ENCODE measurements around the gene ZNF322.
"Not testable (repeated sequence)": the region's sequence is repeated elsewhere in the genome, so short reads cannot be mapped to it uniquely, and the experiment has no call there.

The ZNF322 gene, protein sequence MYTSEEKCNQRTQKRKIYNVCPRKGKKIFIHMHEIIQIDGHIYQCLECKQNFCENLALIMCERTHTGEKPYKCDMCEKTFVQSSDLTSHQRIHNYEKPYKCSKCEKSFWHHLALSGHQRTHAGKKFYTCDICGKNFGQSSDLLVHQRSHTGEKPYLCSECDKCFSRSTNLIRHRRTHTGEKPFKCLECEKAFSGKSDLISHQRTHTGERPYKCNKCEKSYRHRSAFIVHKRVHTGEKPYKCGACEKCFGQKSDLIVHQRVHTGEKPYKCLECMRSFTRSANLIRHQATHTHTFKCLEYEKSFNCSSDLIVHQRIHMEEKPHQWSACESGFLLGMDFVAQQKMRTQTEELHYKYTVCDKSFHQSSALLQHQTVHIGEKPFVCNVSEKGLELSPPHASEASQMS

DNA sequence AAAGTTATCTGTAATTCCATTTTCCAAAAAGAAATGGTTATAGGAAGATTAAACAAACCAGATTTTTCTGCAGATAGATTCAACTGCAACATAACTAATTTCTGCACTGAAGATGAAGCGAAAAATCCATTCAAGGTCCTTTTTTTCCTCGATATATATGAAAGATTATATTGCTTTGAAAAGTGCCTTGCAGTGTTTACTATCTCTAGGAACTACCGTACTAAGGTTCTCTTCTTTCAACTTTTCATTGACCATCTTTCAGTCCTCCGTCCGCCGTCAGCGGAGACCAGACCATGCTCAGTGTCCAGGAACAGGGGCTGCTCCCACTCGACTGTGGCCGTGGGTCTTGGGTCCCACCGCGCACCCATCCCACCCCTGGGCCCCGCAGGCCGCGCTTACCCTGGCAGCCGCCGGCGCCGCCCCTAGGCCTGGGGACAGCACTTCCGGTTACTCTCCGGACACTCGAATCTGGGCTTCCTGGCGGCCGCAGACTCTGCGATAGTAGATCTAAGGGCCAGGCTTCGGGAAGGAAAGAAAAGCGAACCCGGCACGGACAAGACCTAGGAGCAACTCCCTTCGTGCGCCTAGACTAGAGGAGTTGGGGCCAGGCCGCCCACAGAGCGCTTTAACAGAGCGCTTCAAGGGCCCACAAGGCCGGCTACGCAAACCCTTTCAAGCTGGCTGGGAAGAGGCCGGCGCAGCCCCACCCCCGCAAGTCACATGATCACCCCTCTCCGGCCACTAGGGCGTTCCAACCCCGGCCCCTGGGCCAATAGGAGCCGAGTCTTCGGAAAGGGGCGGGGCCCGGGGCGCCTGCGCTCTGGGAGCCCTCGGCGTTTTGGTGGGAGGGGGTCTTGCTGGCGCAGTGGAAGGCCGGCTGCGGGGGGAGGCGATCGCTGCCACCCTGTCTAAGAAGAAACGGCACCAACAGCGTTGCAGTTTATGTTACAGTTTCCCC lies at the start of gene ZNF322:
TSS of gene ZNF322 (minus strand) at position 705 of the 958 bp plus-strand sequence. CDS start 21,193 bp downstream, outside the sequence.
- FAIRE-seq, result peak; percentile 89

DNA sequence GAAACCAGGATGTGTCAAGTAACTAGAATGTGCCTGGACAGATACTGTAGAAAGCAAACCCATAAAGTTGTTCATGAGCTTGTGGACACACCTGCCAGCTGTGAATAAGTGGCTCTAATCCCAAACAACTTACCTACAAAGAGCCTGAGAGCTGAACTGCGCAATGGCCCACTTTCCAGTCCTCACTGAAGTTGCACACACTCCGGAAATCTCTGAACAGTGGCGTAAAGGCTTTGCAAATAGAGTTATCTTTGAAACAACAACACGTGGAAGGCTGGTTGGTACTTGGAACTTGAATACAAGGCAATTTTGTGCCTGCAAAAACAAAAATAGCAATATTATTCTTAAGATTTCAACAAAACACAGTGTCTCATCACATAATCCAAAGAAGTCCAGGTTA lies 46.2 kb upstream of the ZNF322 start:
- FAIRE-seq, result not testable (repeated sequence)

DNA sequence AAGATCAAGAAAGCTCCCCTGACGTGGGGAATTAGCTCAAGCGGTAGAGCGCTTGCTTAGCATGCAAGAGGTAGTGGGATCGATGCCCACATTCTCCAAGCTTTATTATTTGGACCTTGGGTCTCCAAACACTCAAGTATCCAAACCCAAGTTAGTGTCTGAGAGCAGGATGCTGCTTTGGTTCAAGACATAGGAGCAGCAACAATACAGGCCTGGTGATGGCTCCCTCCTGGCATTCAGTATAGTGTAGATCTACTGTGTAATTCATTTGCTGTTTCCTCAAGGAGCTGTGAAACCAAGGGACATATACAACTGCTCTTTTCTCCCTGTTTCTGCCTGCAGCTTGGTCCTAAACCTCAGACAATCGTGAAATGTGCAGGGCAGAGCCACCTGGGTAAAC lies 45.8 kb upstream of the ZNF322 start:
- FAIRE-seq, result not testable (repeated sequence)

DNA sequence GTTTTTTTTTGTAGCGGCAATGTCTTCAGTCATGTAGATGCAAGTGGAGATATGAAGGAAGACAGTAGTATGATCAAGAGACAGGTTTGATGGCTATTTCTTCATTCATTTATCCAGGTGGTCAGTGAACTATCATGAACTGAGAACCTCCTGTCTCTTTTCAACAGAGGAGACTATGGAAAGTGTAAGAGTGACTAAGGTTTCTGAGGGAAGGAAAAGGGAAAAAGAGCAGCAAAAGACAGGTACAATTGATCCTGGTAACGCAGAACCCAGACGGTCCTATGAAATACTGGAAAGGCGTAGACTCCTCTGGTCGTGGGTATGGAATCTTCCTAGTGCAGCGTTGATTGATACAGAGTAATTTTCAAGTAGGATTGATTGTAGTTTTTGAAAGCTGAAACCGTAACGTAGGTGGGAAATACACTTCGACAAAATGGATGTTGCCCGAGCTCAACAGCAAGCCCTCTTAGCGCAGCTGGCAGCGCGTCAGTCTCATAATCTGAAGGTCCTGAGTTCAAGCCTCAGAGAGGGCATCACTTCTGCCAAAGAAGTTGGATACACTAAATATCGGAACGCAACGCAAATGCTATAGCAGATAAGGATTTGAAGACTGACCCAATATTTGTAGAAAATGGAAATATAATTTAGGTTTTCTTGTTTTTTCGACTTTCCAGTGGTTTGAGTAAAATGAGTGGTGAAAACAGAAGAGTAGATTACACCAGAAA lies 41.6 kb upstream of the ZNF322 start:
- not testable (repeated sequence) for FAIRE-seq

DNA sequence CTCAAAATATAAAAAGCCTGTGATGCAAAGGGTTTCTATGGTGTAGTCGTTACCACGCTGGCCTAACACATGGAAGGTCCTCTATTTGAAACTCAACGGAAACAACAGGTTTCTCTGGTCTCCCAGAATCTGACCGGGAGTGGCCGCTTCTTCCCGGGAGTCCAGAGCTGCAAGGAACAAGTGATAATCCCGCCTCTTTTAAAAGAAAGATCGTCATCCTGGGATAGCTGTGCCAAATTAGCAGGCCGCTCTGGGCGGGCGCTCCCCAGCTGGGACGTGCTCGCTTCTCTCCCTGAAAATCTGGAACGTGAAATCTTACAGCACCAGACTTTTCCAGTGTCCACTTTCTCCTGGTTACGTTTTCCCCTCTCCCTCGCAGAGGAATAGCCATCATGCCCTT lies 38.0 kb upstream of the ZNF322 start:
- FAIRE-seq, result not testable (repeated sequence)

DNA sequence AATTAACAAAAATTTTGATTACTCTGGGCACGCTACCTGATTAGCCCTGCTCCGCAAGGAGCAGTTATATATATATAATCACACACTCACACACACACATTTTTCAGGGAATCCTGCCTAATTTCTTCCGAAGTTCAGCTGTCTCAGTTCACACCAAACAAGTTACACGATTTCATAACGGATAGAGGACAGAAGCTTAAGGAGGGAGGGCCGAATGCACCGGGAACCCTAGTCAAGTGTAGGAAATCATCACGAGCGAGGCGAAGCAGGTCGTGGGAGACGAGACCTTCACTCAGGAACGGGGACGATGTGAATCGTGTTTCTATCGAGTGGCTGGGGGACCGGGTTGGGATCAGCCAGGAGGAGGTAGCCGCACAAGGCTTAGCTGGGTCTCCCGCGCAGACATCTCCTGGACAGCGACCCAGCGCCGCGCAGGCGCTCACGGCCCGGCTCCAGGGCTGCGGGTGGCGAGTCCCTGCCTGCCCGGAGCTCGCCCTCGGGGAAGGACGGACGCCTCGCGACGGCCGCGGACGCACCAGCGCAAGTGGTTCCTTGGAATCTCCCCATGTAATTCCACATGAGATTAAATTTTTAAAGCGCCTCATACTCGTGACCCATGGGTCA lies 29.9 kb upstream of the ZNF322 start:
- not testable (repeated sequence) for FAIRE-seq

DNA sequence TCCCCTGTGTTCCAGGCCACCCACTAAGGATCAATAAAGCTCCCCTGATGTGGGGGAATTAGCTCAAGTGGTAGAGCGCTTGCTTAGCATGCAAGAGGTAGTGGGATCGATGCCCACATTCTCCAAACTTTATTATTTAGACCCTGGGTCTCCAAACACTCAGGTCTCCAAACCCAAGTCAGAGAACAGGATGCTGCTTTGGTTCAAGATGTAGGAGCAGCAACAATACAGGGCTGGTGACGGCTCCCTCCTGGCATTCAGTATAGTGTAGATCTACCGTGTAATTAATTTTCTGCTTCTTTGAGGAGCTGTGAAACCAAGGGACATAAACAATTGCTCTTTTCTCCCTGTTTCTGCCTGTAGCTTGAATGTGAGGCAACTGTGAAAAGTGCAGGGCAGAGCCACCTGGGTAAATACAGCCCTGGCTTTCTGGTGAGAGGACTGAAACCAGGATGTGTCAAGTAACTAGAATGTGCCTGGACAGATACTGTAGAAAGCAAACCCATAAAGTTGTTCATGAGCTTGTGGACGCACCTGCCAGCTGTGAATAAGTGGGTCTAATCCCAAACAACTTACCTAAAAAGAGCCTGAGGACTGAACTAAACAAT lies 23.0 kb upstream of the ZNF322 start:
- FAIRE-seq, result not testable (repeated sequence)

DNA sequence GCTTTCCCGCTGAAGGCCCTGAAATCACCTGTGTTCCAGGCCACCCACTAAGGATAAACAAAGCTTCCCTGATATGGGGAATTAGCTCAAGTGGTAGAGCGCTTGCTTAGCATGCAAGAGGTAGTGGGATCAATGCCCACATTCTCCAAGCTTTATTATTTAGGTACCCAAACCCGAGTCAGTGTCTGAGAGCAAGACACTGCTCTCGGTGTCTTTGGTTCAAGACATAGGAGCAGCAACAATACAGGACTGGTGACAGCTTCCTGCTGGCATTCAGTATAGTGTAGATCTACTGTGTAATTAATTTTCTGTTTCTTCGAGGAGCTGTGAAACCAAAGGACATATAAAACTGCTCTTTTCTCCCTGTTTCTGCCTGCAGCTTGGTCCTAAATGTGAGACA lies 13.7 kb upstream of the ZNF322 start:
- FAIRE-seq, result not testable (repeated sequence)

DNA sequence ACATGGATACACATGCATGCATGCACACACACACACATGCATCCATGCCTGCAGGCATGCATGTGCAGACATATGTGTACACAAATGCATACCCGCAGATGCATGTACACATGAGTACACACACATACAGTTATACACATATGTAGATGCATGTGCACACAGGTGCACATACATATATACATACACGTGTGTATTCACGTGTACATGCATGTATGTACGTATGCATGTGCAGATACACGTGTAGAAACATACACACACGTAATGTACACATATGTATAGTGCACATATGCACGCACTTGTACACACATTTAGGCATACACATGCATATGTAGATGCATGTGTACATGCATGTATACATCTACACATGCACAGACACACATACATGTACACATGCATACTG lies 11.0 kb upstream of the ZNF322 start:
- not testable (repeated sequence) for FAIRE-seq

DNA sequence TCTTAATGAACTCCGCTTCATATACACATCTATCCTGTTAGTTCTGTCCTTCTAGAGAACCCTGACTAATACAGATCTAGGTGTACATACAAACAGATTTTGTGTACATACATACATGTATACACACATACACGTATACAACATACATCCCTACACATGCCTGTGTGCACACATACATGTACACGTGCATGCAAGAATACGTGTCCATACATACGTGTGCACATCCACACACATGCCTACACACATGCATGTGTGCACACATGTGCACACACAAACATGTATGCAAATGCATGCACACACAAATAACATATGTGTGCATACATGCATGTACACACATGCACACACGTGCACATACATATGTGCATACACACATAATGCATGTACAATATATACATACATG lies 10.5 kb upstream of the ZNF322 start:
- FAIRE-seq, result not testable (repeated sequence)

DNA sequence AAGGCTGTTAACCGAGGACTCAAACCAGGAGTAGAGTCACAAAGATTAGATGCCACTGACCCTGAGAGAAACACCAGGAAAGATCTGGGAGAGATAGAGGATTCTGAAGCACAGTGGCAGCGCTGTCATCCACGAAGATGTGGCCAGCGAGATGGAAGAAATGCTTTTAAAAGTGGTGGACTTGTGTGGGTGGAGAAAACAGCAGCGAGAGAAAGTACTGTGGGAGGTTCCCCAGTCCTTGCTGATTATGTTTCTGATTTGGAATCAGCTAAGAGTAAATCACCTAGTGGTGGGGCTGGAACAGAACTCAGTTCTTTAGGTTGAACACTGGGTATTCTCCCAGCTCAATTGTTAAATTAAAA lies 435 bp upstream of the ZNF322 start:
- no peak for FAIRE-seq

DNA sequence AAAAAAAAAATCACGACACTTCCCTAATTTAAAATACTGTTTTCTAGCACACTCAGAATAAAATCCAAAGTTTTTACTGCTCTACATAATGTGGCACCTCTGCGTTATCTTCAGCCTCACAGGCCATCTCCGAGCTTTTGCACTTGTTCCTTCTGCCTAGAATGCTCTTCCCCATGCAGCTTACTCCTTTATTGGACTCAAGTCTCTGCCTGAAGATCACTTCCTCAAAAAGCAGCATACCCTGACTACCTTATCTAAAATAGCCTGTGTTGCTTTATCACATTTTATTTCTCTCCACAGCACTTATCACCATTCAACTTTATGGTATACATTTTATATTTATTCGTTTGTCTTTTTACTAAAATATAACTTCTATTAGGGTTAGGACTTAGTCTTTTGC lies 2.3 kb downstream of the ZNF322 start:
- no peak for FAIRE-seq

DNA sequence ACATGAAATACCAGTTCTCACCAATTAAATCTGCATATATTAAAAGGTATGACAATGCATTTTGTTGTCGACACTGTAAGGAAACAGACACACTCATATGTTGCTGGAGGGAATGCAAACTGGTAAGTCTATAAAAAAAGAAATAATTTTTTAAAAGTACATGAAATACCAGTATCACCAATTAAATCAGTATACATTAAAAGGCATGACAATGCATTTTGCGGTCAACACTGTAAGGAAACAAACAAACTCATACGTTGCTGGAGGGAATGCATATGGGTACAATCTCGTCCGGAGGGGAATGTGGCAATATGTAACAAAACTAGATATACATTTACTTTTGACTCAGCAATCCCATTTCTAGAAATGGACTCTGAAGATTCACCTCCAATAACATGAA lies 6.5 kb downstream of the ZNF322 start:
- FAIRE-seq, result no peak

DNA sequence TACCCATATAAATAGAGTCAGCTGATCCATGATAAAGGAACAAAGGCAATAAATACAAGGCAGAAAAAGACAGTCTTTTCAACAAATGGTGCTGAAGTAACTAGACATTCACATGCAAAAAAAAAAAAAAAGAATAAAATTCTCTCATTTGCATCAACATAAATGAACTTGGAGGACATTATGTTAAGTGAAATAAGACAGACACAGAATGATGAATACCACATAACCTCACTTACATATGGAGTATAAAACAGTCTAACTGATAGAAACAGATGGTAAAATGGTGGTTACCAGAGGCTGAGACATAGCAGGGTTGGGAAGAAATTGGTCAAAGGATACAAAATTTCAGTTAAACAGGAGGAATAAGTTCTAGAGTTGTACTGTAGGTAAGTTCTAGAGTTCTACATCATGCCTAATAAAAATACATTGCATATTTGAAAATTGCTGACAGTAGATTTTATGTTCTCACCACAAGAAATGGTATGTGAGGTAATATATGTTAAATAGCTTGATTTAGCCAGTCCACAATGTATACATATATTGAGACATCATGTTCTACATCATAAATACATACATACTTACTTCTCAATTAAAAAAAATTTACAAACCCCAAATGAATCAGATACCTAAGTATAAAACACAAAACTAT lies 8.3 kb downstream of the ZNF322 start:
- FAIRE-seq, result no peak

DNA sequence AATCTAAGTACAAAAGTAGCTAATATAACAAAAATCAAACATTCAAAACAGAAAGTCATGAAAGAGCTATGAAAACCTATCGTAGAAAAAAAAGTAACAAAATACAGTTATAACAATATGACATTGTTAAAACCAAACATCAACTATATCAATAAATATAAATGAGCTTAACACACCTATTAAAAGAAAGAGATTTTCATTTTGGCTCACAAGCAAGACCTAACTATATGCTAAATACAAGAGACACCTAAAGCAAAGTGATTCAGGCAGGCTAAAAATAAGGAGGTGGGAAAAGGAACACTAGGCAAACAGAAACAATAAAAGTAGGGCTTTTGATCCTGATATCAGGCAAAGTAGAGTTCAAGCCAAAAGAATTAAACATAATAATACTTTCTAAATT lies 13.5 kb downstream of the ZNF322 start:
- no peak for FAIRE-seq

DNA sequence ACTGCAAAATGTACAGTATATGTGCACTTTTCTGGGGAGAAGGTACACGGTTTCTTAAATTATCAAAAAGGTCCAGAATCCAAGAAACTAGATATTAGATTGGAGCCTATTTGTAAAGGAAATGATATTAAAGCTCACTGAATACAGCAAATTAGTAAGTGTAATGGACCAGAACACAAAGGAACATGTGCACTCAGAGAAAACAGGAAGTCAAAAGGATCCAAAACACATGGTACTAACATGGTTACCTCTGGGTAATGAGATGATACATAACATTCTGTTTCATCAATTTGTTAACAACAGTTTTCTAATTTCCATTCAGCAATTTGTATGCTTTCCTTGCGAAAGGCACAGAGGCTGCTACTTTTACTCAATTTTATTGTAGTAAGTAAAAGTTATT lies 18.7 kb downstream of the ZNF322 start:
- no peak for FAIRE-seq

DNA sequence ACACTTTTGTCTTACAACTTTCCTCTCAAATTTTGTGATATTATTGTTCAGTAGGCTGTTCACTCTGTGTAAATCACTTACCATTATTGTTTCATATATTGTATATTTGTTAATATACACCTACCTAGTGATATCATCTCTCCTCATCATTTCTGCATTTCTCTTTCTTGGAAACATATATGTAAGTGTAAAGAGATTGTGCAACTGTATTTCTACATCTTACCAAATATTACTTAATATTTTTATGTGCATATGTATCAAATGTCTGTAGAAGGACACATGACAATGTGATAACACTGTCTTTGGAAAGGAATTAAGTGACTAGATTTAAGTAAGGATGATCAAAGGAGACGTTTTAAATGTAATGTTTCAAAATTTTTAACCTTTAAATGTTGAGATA lies 30.2 kb downstream of the ZNF322 start:
- no peak for FAIRE-seq

DNA sequence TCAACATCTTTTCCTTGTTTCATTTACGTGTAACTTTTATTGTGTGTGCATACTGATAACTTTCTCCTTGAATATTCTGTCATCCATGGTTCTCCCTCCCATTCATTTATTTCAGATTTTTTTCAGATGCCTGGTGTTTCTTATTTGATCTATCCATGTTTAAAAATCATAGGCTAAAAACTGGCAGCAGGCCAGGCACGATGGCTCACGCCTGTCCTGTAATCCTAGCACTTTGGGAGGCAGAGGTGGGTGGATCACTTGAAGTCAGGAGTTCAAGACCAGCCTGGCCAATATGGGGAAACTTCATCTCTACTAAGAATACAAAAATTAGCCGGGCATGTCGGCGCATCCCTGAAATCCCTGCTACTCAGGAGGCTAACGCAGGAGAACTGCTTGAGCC lies 31.7 kb downstream of the ZNF322 start:
- no peak for FAIRE-seq

DNA sequence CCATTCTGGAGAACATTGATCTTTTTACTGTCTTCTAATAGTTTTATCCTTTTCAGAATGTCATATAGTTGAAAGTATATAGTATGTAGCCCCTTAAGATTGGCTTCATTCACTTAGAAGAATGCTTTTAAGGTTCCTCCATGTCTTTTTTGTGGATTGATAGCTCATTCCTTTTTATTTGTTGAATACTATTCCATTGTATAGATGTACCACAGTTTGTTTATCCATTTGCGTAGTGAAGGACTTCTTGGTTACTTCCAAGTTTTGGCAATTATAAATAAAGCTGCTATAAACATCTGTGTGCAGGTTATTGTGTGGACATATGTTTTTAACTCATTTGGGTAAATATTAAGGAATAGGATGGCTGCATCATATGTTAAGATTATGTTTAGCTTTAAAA lies 35.0 kb downstream of the ZNF322 start:
- no peak for FAIRE-seq

DNA sequence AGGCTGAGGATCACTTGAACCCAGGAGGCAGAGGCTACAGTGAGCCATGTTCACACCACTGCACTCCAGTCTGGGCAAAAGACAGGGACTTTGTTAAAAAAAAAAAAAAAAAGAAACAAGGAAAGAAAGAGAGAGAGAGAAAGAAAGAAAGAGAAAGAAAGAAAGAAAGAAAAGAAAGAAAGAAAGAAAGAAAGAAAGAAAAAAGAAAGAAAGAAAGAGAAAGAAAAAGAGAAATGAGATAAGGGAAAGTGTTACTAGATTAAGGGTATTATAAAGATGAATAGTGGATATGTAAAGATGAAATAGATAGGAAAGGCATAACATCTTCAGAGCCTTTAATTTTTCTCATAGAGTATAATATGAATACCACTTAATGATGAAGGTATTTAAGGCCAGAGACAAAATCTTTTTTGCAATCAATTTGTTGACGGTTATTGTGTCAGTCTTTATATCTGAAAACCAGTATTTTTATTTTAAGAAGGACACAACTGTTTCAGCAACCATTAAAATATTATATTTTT lies 36.1 kb downstream of the ZNF322 start:
- FAIRE-seq, result no peak
